Amygdala (tissue), 56 donors: Measurements from ENCODE around the gene UGT2B28.
"Not testable (repeated sequence)": the region's sequence is repeated elsewhere in the genome, so short reads cannot be mapped to it uniquely, and the experiment has no call there.

ENCODE experiments used
- DNase-seq, 56 donors: peaks; one replicate each; lab custom pipeline; 2025; lab: John Stamatoyannopoulos, UW

The UGT2B28 gene

GRCh38 chr4:69335485-69335884, 55.2 kb downstream of the UGT2B28 start:
- not testable (repeated sequence) for DNase-seq

- DNase-seq, result not testable (repeated sequence)
Observed at GRCh38 chr4:69343114-69343513, 62.8 kb downstream of the UGT2B28 start.

GRCh38 chr4:69343558-69344420, 63.5 kb downstream of the UGT2B28 start:
- not testable (repeated sequence) for DNase-seq
